MM.1S (cell line): ENCODE results near the gene C17orf78.

Source experiments
- EZH2 ChIP-seq: fragments of 300-600 bp; sonication (generic); optimal IDR thresholded peaks from 2 replicates; pipeline ENCODE3; 2017; ENCODE audit warnings: low read depth, mild to moderate bottlenecking, antibody characterized with exemption, low read length, mixed read lengths
- TF ChIP-seq, protein P1 (sequence below): fragments of 300-600 bp; sonication (generic); IDR thresholded peaks from 2 replicates; pipeline ENCODE4 v1.5.1; 2016; ENCODE audit warnings: antibody characterized with exemption, low read length, mixed read lengths

DNA sequence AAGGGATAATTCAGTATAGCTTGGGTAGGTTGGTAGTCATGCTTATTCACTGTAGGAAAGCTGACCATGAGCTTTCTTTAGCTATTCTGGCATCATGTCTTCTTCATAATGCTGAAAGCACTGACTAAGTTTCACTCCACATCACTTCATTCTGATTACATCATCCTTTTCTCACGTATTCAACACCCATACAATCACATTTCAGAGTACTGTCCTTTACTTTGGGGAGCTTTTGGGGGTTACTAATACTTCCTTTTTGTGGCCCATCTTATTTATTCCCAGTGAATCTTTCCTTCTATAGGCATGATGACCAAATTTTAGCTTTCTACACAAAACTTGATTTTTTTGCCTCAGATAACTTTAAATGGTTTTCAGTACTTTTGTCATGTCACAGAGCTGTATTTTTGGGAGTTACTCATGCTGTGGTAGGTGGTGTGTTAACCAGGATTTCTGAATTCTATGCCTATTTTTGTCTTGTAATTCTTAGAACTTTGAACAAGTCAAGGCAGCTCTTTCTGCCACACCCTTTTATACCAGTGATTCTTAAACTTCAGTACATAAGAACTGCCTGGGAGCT, 54.4 kb downstream of the C17orf78 start:
- TF ChIP-seq, protein P1, sequence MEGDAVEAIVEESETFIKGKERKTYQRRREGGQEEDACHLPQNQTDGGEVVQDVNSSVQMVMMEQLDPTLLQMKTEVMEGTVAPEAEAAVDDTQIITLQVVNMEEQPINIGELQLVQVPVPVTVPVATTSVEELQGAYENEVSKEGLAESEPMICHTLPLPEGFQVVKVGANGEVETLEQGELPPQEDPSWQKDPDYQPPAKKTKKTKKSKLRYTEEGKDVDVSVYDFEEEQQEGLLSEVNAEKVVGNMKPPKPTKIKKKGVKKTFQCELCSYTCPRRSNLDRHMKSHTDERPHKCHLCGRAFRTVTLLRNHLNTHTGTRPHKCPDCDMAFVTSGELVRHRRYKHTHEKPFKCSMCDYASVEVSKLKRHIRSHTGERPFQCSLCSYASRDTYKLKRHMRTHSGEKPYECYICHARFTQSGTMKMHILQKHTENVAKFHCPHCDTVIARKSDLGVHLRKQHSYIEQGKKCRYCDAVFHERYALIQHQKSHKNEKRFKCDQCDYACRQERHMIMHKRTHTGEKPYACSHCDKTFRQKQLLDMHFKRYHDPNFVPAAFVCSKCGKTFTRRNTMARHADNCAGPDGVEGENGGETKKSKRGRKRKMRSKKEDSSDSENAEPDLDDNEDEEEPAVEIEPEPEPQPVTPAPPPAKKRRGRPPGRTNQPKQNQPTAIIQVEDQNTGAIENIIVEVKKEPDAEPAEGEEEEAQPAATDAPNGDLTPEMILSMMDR: no peak
- no peak for TF ChIP-seq EZH2
